ENCODE results near the gene CPT1B.

The CPT1B gene

GRCh38 chr22:50568626-50569025 is 9.6 kb downstream of the CPT1B start:
- no peak for DNase-seq

- DNase-seq, result no peak
Measured at GRCh38 chr22:50567721-50568252, 10.4 kb downstream of the CPT1B start.

GRCh38 chr22:50564289-50564688 is 13.9 kb downstream of the CPT1B start:
- DNase-seq, result no peak

GRCh38 chr22:50563413-50564160 is 14.6 kb downstream of the CPT1B start:
- no peak for DNase-seq

GRCh38 chr22:50562523-50563412 is 15.5 kb downstream of the CPT1B start, which contains the start of gene SYCE3:
Gene SYCE3, minus strand, starts transcription at chr22:50562919. Its CDS starts 6,514 bp downstream, at chr22:50556405.
- peak; percentile 99 for DNase-seq

- DNase-seq, result no peak
Measured at GRCh38 chr22:50561401-50562358, 16.5 kb downstream of the CPT1B start.

- DNase-seq, result no peak
Measured at GRCh38 chr22:50560034-50560433, 18.2 kb downstream of the CPT1B start.

- no peak for DNase-seq
Measured at GRCh38 chr22:50556703-50557102, 21.5 kb downstream of the CPT1B start.

- DNase-seq, result no peak
Measured at GRCh38 chr22:50553310-50553709, 24.9 kb downstream of the CPT1B start.

- DNase-seq, result no peak
Measured at GRCh38 chr22:50551160-50551752, 27.0 kb downstream of the CPT1B start.

GRCh38 chr22:50550395-50550794 is 27.8 kb downstream of the CPT1B start:
- DNase-seq, result no peak

- DNase-seq, result no peak
Measured at GRCh38 chr22:50548921-50549790, 29.1 kb downstream of the CPT1B start.

GRCh38 chr22:50548040-50548920 is 29.9 kb downstream of the CPT1B start:
- no peak for DNase-seq

- no peak for DNase-seq
Measured at GRCh38 chr22:50547263-50547985, 30.8 kb downstream of the CPT1B start.

GRCh38 chr22:50546326-50547262 is 31.6 kb downstream of the CPT1B start:
- DNase-seq, result no peak

- no peak for DNase-seq
Measured at GRCh38 chr22:50545522-50546325, 32.5 kb downstream of the CPT1B start, which contains the start of gene KLHDC7B. Gene KLHDC7B, plus strand, starts transcription at chr22:50545899. Its CDS starts 345 bp downstream, at chr22:50546244.

GRCh38 chr22:50544746-50545253 is 33.4 kb downstream of the CPT1B start:
- peak; percentile 58 for DNase-seq
